Measurements from ENCODE around the gene RCL1. TPM values are rescaled to one million over a fixed set of nuclear protein-coding genes. Genes with fewer than 3 reads are reported as not detected.
"Not testable (repeated sequence)": the region's sequence is repeated elsewhere in the genome, so short reads cannot be mapped to it uniquely, and the experiment has no call there.

The RCL1 gene
- total RNA-seq, 2 experiments from 2014 or later, result 24.5 to 28.6 TPM

GRCh38 chr9:4769321-4770080 is 23.2 kb upstream of the RCL1 start:
- intact Hi-C loops (cut with micrococcal nuclease), result loop anchor here (10.0 kb wide), 1 partner anchor 825 kb away; no protein-coding TSS in a partner anchor
- peak; percentile 92 for ATAC-seq
- Mint-ChIP-seq H3K4me3 (no peak overlapping the region), H3K4me1 (ENCODE audit: low read depth) (no peaks in the 10 kb centered on the region), H3K27ac (no peak overlapping the region), H3K36me3 (ENCODE audit: low read depth) (no peaks in the 10 kb centered on the region), H3K9me3 (no peaks in the 10 kb centered on the region), H3K27me3 (no peaks in the 10 kb centered on the region)
- TF ChIP-seq CTCF (IDR thresholded peaks at IDR 0.05), result no peak
- POLR2A ChIA-PET, result interaction anchor here (0.6 kb wide), 1 partner anchor 34 kb away, joined by 3 read pairs; no protein-coding TSS in a partner anchor
- CTCF ChIA-PET, result interaction anchor here (1.0 to 3.9 kb wide), 5 partner anchors 11 to 220 kb away, joined by 3 to 20 read pairs (median 5); no protein-coding TSS in a partner anchor
- DNase-seq, result peak; percentile 40

GRCh38 chr9:4771788-4772187 is 21.0 kb upstream of the RCL1 start:
- Mint-ChIP-seq H3K27me3 (no peaks in the 10 kb centered on the region), H3K4me1 (ENCODE audit: low read depth) (no peaks in the 10 kb centered on the region), H3K27ac (no peak overlapping the region), H3K36me3 (ENCODE audit: low read depth) (no peaks in the 10 kb centered on the region), H3K9me3 (no peaks in the 10 kb centered on the region), H3K4me3 (no peak overlapping the region)
- CTCF ChIA-PET, result interaction anchor here (1.2 to 1.3 kb wide), 2 partner anchors 9 to 12 kb away, joined by 3 to 4 read pairs; no protein-coding TSS in a partner anchor
- intact Hi-C loops (cut with micrococcal nuclease), result no loop called here
- ATAC-seq, result no peak
- no peak for DNase-seq
- no peak for TF ChIP-seq CTCF (IDR thresholded peaks at IDR 0.05)
- POLR2A ChIA-PET, result no interaction called here

DNA sequence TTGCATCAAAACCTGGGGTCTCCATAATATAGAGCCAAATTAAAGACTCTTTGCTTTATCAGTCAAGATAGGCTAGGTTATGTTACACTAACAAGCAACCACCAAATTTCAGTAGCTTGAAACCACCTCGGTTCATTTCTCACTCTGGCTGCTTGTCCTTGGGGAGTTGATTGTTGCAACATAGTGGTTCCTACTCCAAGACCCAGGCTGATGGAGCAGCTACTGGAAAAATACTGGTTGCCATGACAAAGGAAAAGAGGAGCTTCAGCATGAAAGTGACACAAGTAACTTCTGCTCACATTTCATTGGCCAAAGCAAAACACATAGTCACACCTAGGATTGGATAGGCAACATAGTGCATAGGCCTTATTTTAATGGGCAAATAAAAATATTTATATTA is 18.5 kb upstream of the RCL1 start:
- ChIA-PET CTCF (interaction anchor here (1.1 kb wide), 1 partner anchor 14 kb away, joined by 4 read pairs; no protein-coding TSS in a partner anchor), POLR2A (no interaction called here)
- Mint-ChIP-seq H3K27ac (no peak overlapping the region), H3K9me3 (no peaks in the 10 kb centered on the region), H3K4me1 (ENCODE audit: low read depth) (no peaks in the 10 kb centered on the region), H3K27me3 (no peaks in the 10 kb centered on the region), H3K36me3 (ENCODE audit: low read depth) (no peaks in the 10 kb centered on the region), H3K4me3 (no peak overlapping the region)
- intact Hi-C loops (cut with micrococcal nuclease), result no loop called here
- ATAC-seq (no peak), DNase-seq (no peak)
- TF ChIP-seq CTCF (IDR thresholded peaks at IDR 0.05), result no peak

DNA sequence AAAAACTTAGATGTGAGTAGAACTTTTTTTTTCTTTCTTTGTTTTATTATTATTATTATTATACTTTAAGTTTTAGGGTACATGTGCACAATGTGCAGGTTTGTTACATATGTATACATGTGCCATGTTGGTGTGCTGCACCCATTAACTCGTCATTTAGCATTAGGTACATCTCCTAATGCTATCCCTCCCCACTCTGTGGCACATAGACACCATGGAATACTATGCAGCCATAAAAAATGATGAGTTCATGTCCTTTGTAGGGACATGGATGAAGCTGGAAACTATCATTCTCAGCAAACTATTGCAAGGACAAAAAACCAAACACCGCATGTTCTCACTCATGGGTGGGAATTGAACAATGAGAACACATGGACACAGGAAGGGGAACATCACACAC is 17.8 kb upstream of the RCL1 start:
- intact Hi-C loops (cut with micrococcal nuclease), result not testable (repeated sequence)

DNA sequence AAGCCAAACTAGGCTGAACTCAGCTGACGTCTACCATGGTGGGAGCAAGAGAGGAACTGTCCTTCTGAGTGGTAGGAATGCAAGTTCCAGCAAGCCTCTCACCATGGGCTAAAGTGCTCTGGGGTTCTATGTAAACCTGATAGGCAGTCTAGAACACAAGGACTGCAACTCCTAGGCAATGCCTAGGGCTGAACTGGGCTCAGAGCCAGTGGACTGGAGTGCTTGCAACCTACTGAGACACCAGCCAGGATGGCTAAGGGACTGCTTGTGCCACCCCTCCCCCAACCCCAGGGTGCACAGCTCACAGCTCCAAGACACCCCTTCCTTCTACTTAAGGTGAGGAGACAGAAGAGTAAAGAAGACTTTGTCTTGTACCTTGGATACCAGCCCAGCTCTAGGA is 12.1 kb upstream of the RCL1 start:
- Mint-ChIP-seq H3K4me3 (no peak overlapping the region), H3K9me3 (no peaks in the 10 kb centered on the region), H3K27ac (no peak overlapping the region), H3K27me3 (no peaks in the 10 kb centered on the region), H3K36me3 (ENCODE audit: low read depth) (no peaks in the 10 kb centered on the region), H3K4me1 (ENCODE audit: low read depth) (no peaks in the 10 kb centered on the region)
- DNase-seq, result no peak
- ATAC-seq, result no peak
- ChIA-PET POLR2A (no interaction called here), CTCF (interaction anchor here (0.9 to 1.4 kb wide), 3 partner anchors 18 to 31 kb away, joined by 3 to 7 read pairs (median 5); no protein-coding TSS in a partner anchor)
- intact Hi-C loops (cut with micrococcal nuclease), result no loop called here
- no peak for TF ChIP-seq CTCF (IDR thresholded peaks at IDR 0.05)

More for the DNA sequence above, 17.8 kb upstream of the RCL1 start:
- H3K9me3 Mint-ChIP-seq; H3K36me3 Mint-ChIP-seq (ENCODE audit: low read depth); POLR2A ChIA-PET; DNase-seq; H3K27ac Mint-ChIP-seq; ATAC-seq; H3K27me3 Mint-ChIP-seq; H3K4me1 Mint-ChIP-seq (ENCODE audit: low read depth); H3K4me3 Mint-ChIP-seq: not testable (repeated sequence)
- CTCF ChIA-PET, result interaction anchor here (1.1 kb wide), 1 partner anchor 15 kb away, joined by 4 read pairs; no protein-coding TSS in a partner anchor

Data from activated CD8-positive, alpha-beta T cell treated with anti-CD3 and anti-CD28 coated beads for 36 hours (primary cell).